ENCODE data around the gene SOX8.

Gene SOX8

DNA sequence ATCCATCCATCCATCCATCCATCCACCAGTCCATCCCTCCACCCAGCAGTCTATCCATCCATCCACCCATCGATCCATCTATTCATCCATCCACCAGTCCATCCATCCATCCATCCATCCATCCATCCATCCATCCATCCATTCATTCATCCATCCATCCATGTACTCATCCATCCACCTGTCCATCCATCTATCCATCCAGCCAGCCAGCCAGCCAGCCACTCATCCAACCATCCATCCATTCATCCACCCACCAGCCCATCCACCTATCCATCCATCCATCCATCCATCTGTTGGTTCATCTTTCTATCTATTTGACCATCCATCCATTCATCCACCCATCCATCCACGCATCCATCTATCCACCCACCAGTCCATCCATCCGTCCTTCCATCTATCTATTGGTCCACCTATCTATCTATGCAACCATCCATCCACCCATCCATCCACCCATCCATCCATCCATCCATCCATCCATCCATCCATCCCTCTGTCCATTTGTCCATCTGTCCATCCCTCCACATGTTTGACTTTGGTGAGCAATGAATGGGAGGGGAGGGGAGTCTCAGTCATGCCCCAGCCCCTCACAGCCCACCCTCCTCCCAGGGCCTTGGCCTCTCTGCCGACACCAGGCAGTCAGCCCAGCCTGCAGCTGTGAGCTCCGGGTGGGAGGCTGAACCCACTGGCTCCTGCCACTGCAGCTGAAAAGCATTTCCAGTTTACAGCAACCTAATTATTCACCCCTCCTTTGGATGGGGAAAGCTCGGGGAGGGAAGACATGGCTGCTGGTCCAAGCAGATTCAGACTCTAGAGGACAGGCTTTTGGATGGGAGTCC, 52.9 kb downstream of the SOX8 start:
- DNase-seq (ENCODE audit: low read depth), result no peak
- H3K4me3 ChIP-seq (ENCODE audit: low read depth, low read length), result no peak overlapping the region

DNA sequence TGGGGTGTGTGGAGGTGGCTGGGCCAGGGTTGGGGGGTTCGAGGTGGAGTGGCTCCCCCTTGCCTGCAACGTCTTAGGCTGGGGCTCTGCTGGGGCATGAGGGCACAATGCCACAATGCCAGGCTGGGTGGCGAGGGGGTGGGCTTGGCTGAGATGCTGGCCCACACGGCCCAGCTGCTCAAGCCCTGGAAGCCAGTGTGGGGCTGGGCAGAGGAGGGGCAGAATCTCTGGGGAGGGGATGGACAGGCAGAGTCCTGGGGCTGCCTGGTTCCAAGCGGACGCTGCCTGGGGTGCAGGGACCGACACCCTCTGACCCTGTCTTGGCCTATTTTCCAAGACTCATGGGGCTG, 53.5 kb downstream of the SOX8 start:
- no peak for DNase-seq (ENCODE audit: low read depth)
- no peak overlapping the region for H3K4me3 ChIP-seq (ENCODE audit: low read depth, low read length)

DNA sequence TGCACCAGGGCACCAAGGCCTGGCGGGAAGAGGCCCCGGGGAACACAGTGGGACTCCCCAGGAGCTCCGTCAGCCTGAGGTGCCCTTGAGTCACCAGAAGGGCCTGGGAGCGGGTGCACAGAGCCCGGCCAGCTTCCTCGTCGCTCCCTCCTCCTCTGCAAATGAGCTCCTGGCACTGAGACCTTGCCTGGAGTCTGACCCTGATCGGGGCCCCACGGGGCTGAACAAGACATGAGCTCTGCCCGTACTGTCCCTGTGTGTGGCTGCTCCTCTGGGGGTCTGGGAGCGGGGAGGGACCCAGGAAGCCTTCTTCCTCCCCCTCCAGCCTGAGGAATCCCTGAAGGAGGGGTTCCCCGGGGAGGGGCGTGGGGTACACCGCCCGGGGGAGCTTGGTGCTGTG, 54.6 kb downstream of the SOX8 start:
- DNase-seq (ENCODE audit: low read depth), result no peak
- H3K4me3 ChIP-seq (ENCODE audit: low read depth, low read length), result no peak overlapping the region
